ENCODE measurements around the gene FOXO1.

DNA sequence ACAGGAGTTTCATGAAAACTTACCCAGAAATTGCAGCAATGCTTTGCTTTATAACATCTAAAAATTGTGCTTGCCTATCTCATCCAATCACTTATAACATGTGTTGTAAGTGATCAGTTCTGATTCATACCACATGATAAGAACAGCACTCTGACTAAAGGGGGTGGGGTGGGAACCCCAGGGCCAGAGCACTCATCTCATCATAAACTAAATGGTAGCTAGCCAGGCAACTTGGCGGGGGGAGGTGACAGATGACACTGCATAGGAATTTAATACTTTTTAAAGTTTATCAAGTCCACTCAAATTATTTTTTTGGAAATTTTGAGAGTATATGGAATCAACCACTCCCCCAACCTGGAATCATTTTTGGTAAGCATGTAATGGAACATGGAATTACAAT, 42.1 kb downstream of the FOXO1 start:
- TF ChIP-seq, protein P1, sequence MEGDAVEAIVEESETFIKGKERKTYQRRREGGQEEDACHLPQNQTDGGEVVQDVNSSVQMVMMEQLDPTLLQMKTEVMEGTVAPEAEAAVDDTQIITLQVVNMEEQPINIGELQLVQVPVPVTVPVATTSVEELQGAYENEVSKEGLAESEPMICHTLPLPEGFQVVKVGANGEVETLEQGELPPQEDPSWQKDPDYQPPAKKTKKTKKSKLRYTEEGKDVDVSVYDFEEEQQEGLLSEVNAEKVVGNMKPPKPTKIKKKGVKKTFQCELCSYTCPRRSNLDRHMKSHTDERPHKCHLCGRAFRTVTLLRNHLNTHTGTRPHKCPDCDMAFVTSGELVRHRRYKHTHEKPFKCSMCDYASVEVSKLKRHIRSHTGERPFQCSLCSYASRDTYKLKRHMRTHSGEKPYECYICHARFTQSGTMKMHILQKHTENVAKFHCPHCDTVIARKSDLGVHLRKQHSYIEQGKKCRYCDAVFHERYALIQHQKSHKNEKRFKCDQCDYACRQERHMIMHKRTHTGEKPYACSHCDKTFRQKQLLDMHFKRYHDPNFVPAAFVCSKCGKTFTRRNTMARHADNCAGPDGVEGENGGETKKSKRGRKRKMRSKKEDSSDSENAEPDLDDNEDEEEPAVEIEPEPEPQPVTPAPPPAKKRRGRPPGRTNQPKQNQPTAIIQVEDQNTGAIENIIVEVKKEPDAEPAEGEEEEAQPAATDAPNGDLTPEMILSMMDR (IDR thresholded peaks at IDR 0.05), result no peak
- TF ChIP-seq POLR2A (IDR thresholded peaks at IDR 0.05), result no peak

Data from lower leg skin (tissue), 3 donors.